HT1080 (cell line): ENCODE data around the gene ZBED1. TPM values are rescaled to one million over a fixed set of nuclear protein-coding genes. Genes with fewer than 3 reads are reported as not detected.
"Not testable (repeated sequence)": the region's sequence is repeated elsewhere in the genome, so short reads cannot be mapped to it uniquely, and the experiment has no call there.

Source experiments
- DNase-seq: peaks from one replicate; pipeline ENCODE4 v3.0.0-alpha.2; 2015; ENCODE audit warnings: low read depth
- polyA plus RNA-seq, 2 experiments: library from polyadenylated mRNA; depleted of rRNA; stranded (reverse); fragments of >200 nt; gene quantifications; 2 replicates each; pipeline ENCODE4 v1.2.3, GENCODE V29; 2015
- total RNA-seq: library from RNA; depleted of rRNA; stranded (reverse); fragments of >200 nt; shearing (Covaris generic); gene quantifications from 2 replicates; pipeline ENCODE4 v1.2.3, GENCODE V29; 2014; rRNA removed

ZBED1 gene
- total RNA-seq: 27.6 and 32.7 TPM in 2 replicates
- polyA plus RNA-seq (2015; cell fraction: cytosol; rRNA removed): 25.8 and 29.1 TPM in 2 replicates
- polyA plus RNA-seq (2015; cell fraction: nucleus; rRNA removed): 12.3 and 14.1 TPM in 2 replicates

- DNase-seq: no peak
Measured at GRCh38 chrX:2500803-2501558, at the start of gene ZBED1, which contains the start of gene DHRSX. ZBED1 (minus strand) TSS chrX:2500976; CDS start chrX:2490719, 10,257 bp downstream. DHRSX (minus strand) TSS chrX:2500976; CDS start chrX:2500925, 51 bp downstream.

GRCh38 chrX:2549876-2550275 lies 49.1 kb upstream of the ZBED1 start:
- DNase-seq: no peak

GRCh38 chrX:2548711-2549423 lies 48.1 kb upstream of the ZBED1 start:
- no peak for DNase-seq

DNA sequence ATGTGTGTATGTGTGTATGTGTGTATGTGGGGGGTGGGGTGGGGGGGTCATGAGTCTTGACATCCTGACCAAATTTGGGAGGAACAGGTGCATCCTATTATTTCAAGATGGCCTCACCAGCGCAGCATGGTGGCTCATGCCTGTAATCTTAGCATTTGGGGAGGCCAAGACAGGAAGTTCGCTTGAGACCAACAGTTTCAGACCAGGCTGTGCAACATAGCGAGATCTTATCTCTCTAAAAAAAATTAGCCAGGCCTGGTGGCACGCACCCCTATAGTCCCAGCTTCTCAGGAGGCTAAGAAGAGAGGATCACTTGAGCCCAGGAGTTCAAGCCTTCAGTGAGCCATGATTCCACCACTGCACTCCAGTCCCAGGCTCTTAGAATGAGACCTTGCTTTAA lies 47.0 kb upstream of the ZBED1 start:
- no peak for DNase-seq

GRCh38 chrX:2546496-2546895 lies 45.7 kb upstream of the ZBED1 start:
- DNase-seq: no peak

DNA sequence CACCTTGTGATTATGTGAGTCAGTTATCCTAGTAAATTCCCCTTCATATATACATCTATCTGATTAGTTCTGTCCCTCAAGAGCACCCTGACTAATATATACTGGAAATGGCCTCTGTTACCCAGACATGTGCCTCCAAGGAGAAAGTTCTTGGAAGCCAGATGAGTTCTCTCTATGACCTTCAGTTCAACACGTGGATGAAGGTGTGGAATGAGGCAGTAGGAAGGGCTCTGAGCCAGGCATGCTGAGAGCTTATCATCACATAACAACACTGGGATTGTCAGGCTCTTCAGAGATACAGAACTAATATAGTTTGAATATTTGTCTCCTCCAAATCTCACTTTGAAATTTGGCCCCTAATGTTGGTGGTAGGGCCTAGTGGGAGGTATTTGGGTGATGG lies 44.4 kb upstream of the ZBED1 start:
- no peak for DNase-seq

- DNase-seq: no peak
Measured at GRCh38 chrX:2542826-2543521, 42.2 kb upstream of the ZBED1 start.

- no peak for DNase-seq
Measured at GRCh38 chrX:2541603-2542002, 40.8 kb upstream of the ZBED1 start.

- peak; percentile 10 for DNase-seq
Measured at GRCh38 chrX:2540426-2540947, 39.7 kb upstream of the ZBED1 start.

GRCh38 chrX:2539586-2539985 lies 38.8 kb upstream of the ZBED1 start:
- no peak for DNase-seq

GRCh38 chrX:2538031-2538757 lies 37.4 kb upstream of the ZBED1 start:
- DNase-seq: no peak

DNA sequence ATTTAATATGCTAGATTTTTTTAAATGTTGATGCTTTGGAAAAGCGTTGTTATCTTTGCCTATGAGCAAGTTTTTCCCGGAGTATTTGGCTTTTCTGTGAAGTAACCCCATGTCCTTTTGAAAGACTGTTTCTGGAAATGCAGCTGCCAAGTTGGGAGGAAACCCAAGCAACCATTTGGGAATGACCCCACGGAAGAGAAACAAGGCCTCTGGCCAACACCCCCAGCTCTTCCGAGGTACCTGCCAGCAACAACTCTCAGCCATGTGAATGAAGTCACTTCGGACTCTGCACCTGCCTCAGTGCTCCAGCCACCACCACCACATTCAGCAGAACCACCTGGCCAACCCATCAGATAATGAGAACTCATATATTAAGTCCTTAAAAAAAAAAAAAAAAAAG lies 36.2 kb upstream of the ZBED1 start:
- no peak for DNase-seq

DNA sequence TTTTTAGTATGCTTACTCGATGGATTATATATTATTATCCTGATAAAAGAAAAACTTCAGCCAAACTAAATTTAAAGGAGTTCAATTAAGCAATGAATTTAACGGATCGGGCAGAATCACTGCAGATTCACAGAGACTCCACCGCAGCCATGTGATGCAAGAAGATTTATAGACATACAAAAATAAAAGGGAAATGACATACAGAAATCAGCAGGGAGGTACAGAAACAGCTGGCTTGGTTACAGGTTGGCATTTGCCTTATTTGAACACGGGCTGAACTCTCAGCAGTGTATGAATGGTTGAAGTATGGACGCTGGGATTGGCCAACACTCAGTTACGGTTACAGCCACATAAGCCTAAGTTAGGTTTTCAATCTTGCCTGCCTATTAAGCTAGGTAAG lies 35.4 kb upstream of the ZBED1 start:
- DNase-seq: no peak

DNA sequence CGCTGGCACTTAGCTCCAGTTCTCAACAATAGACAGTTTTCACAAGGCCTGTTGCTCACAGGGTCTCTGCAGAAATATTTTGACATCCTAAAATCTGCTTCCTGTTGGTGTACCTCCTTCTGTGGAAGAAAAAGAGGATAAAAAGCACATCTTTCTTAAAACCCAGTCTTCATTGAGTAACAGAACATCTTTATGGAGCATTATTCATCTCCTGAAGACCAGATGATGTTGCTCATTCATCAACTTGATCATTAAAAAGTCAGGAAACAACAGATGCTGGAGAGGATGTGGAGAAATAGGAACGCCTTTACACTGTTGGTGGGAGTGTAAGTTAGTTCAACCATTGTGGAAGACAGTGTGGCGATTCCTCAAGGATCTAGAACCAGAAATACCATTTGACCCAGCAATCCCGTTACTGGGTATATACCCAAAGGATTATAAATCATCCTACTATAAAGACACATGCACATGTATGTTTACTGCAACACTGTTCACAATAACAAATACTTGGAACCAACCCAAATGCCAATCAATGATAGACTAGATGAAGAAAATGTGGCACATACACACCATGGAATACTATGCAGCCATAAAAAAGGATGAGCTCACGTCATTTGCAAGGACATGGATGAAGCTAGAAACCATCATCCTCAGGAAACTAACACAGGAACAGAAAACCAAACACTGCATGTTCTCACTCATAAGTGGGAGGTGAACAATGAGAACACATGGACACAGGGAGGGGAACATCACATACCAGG lies 33.7 kb upstream of the ZBED1 start:
- DNase-seq: not testable (repeated sequence)

- no peak for DNase-seq
Measured at GRCh38 chrX:2533424-2533823, 32.6 kb upstream of the ZBED1 start.

GRCh38 chrX:2526390-2526789 lies 25.6 kb upstream of the ZBED1 start:
- DNase-seq: no peak

- no peak for DNase-seq
Measured at GRCh38 chrX:2523911-2524310, 23.1 kb upstream of the ZBED1 start.

DNA sequence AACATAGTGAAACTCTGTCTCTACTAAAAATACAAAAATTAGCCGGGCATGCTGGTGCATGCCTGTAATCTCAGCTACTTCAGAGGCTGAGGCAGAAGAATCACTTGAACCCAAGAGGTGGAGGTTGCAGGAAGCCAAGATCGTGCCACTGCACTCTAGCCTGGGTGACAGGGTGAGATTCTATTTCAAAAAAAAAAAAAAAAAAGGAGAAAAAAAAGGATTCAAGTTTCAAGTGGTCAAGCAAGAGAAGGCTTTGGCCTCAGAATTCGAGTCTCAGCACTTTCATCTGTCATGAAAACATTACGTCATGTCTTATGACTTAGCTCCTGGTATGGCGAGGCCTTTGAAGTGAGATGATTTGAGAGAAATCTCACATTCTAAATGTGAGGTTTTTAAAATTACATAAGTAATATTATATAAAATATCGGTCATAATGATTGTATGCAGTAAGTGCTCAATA lies 21.2 kb upstream of the ZBED1 start:
- DNase-seq: no peak

- no peak for DNase-seq
Measured at GRCh38 chrX:2521092-2521926, 20.5 kb upstream of the ZBED1 start.
